ENCODE measurements around the gene NKAIN2. TPM values are rescaled to one million over a fixed set of nuclear protein-coding genes. Genes with fewer than 3 reads are reported as not detected.
"Not testable (repeated sequence)": the region's sequence is repeated elsewhere in the genome, so short reads cannot be mapped to it uniquely, and the experiment has no call there.

Gene NKAIN2
- total RNA-seq, 1 experiment from 2014 or later = 2.7 TPM

DNA sequence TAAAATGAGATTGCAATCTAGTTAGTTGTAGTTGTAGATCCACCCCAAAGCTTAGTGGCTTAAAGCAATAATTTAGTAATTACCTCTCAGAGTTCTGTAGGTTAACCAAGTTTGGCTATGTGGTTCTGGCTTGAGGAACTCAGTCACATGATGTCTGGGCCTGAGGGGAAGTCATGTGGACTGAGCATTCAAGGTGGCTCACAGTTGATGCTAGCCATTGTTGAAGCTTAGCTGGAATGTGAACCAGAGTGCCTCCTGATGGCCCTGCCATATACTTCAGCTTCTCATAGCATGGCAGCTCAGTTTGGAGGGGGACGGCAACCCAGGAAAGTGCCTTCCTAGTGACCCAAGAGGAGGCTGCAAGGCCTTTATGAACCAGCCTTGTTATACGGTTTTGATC, 895.4 kb downstream of the NKAIN2 start:
- Mint-ChIP-seq H3K27ac (ENCODE audit: low read depth, unreplicated experiment) (no peak overlapping the region), H3K27me3 (ENCODE audit: insufficient read depth, unreplicated experiment) (no peaks in the 10 kb centered on the region), H3K36me3 (ENCODE audit: insufficient read depth, unreplicated experiment) (no peaks in the 10 kb centered on the region), H3K4me3 (ENCODE audit: unreplicated experiment) (no peak overlapping the region), H3K4me1 (ENCODE audit: insufficient read depth, unreplicated experiment) (peaks cover 10% of the 10 kb centered on the region), H3K9me3 (ENCODE audit: unreplicated experiment) (no peaks in the 10 kb centered on the region)
- ChIA-PET CTCF (no interaction called here), POLR2A (interaction anchor here (0.8 kb wide), 1 partner anchor 15 kb away, joined by 3 read pairs; no protein-coding TSS in a partner anchor)
- TF ChIP-seq, protein P1, sequence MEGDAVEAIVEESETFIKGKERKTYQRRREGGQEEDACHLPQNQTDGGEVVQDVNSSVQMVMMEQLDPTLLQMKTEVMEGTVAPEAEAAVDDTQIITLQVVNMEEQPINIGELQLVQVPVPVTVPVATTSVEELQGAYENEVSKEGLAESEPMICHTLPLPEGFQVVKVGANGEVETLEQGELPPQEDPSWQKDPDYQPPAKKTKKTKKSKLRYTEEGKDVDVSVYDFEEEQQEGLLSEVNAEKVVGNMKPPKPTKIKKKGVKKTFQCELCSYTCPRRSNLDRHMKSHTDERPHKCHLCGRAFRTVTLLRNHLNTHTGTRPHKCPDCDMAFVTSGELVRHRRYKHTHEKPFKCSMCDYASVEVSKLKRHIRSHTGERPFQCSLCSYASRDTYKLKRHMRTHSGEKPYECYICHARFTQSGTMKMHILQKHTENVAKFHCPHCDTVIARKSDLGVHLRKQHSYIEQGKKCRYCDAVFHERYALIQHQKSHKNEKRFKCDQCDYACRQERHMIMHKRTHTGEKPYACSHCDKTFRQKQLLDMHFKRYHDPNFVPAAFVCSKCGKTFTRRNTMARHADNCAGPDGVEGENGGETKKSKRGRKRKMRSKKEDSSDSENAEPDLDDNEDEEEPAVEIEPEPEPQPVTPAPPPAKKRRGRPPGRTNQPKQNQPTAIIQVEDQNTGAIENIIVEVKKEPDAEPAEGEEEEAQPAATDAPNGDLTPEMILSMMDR (IDR thresholded peaks at IDR 0.05; ENCODE audit: unreplicated experiment) = no peak
- DNase-seq (ENCODE audit: unreplicated experiment) = no peak
- intact Hi-C loops (cut with micrococcal nuclease) = no loop called here
- no TSS peak for BruUV-seq (replicated peaks)

DNA sequence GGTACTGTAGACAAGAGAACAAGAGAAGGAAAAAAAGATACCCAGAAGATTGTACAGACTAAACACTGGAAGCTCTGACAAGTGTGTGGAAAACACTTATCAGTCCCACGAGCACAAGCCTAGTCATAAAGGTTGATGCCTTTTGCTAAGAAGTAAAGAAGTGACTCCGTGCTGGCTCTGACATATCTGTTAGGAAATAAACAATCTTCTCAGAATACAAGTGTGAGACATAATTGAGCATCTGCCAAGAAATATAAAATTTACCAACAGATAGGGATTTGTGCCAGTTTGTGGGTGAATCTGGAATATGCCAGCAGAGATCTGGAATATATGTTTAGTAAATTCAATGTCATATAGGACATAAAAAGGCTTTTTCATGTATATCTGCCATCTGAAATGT, 899.9 kb downstream of the NKAIN2 start:
- Mint-ChIP-seq H3K4me3 (ENCODE audit: unreplicated experiment) (no peak overlapping the region), H3K9me3 (ENCODE audit: unreplicated experiment) (no peaks in the 10 kb centered on the region), H3K27ac (ENCODE audit: low read depth, unreplicated experiment) (peak overlapping the region; percentile 51), H3K27me3 (ENCODE audit: insufficient read depth, unreplicated experiment) (no peaks in the 10 kb centered on the region), H3K4me1 (ENCODE audit: insufficient read depth, unreplicated experiment) (peaks cover 10% of the 10 kb centered on the region), H3K36me3 (ENCODE audit: insufficient read depth, unreplicated experiment) (no peaks in the 10 kb centered on the region)
- DNase-seq (ENCODE audit: unreplicated experiment) = peak; percentile 53
- CTCF ChIA-PET = no interaction called here
- TF ChIP-seq, protein P1 (IDR thresholded peaks at IDR 0.05; ENCODE audit: unreplicated experiment) = no peak
- intact Hi-C loops (cut with micrococcal nuclease) = no loop called here
- no TSS peak for BruUV-seq (replicated peaks)
- POLR2A ChIA-PET = no interaction called here

DNA sequence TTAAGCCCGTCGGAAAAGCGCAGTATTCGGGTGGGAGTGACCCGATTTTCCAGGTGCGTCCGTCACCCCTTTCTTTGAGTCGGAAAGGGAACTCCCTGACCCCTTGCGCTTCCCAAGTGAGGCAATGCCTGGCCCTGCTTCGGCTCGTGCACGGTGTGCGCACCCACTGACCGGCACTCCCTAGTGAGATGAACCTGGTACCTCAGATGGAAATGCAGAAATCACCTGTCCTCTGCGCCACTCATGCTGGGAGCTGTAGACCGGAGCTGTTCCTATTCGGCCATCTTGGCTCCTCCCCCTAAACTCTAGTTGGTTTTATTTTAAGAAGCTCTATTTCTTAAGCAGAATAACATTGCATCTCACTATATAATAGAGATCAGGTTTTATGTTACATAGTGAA, 908.9 kb downstream of the NKAIN2 start:
- H3K4me1 Mint-ChIP-seq (ENCODE audit: insufficient read depth, unreplicated experiment); H3K4me3 Mint-ChIP-seq (ENCODE audit: unreplicated experiment); intact Hi-C loops (cut with micrococcal nuclease); DNase-seq (ENCODE audit: unreplicated experiment); H3K36me3 Mint-ChIP-seq (ENCODE audit: insufficient read depth, unreplicated experiment); POLR2A ChIA-PET; BruUV-seq (replicated peaks); H3K9me3 Mint-ChIP-seq (ENCODE audit: unreplicated experiment); H3K27ac Mint-ChIP-seq (ENCODE audit: low read depth, unreplicated experiment); H3K27me3 Mint-ChIP-seq (ENCODE audit: insufficient read depth, unreplicated experiment): not testable (repeated sequence)
- CTCF ChIA-PET = interaction anchor here (0.5 kb wide), 1 partner anchor 1945 kb away, joined by 3 read pairs; no protein-coding TSS in a partner anchor

DNA sequence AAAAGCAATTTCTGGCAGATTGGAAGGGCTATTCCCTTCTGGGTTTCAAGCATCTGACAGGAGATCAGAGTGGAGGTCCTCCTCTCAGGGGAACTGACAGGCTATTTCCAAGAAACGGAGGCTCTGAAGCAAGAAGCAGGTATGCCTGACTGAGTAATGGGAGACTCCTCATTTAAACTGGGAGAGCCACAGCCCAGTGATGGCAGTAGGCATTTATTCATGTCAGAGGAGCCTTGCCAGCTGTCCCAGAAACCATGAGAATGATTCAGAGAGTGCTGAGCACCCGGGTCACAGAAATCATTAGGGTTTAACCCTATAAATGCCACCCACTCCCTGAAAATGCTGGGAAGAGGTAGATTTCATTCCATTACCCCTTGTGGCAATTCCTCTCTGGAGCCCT, 911.1 kb downstream of the NKAIN2 start:
- Mint-ChIP-seq H3K27me3 (ENCODE audit: insufficient read depth, unreplicated experiment) (no peaks in the 10 kb centered on the region), H3K4me3 (ENCODE audit: unreplicated experiment) (no peak overlapping the region), H3K9me3 (ENCODE audit: unreplicated experiment) (no peaks in the 10 kb centered on the region), H3K36me3 (ENCODE audit: insufficient read depth, unreplicated experiment) (no peaks in the 10 kb centered on the region), H3K4me1 (ENCODE audit: insufficient read depth, unreplicated experiment) (peaks cover 6% of the 10 kb centered on the region), H3K27ac (ENCODE audit: low read depth, unreplicated experiment) (no peak overlapping the region)
- POLR2A ChIA-PET = no interaction called here
- no TSS peak for BruUV-seq (replicated peaks)
- intact Hi-C loops (cut with micrococcal nuclease) = no loop called here
- CTCF ChIA-PET = interaction anchor here (0.7 kb wide), 1 partner anchor 23 kb away, joined by 3 read pairs; no protein-coding TSS in a partner anchor
- TF ChIP-seq, protein P1 (IDR thresholded peaks at IDR 0.05; ENCODE audit: unreplicated experiment) = no peak
- peak; percentile 0 for DNase-seq (ENCODE audit: unreplicated experiment)

DNA sequence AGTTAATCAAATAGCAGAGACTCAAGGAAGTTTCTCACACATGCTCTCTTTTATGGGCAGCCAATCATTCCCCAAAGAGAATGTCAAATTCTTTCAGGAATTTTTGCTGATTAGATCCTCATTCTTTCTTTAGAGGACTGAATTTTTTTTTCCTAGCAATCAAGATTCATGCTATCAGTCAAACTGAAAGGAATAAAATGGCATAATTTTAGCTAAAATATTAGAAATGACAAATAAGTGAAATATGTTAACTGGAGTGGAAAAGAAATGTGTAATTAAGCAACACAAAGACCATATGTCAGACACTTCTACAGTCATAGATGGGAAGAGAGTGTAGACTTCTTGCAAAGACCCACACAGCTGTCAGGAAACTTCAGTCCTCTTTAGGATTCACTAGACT, 916.2 kb downstream of the NKAIN2 start:
- TF ChIP-seq, protein P1 (IDR thresholded peaks at IDR 0.05; ENCODE audit: unreplicated experiment) = no peak
- CTCF ChIA-PET = no interaction called here
- no peaks in the 10 kb centered on the region for H3K9me3 Mint-ChIP-seq (ENCODE audit: unreplicated experiment)

More for the DNA sequence above, 916.2 kb downstream of the NKAIN2 start:
- intact Hi-C loops (cut with micrococcal nuclease) = no loop called here
- H3K4me1 Mint-ChIP-seq (ENCODE audit: insufficient read depth, unreplicated experiment) = peaks cover 6% of the 10 kb centered on the region
- DNase-seq (ENCODE audit: unreplicated experiment) = no peak
- BruUV-seq (replicated peaks) = no TSS peak
- H3K27me3 Mint-ChIP-seq (ENCODE audit: insufficient read depth, unreplicated experiment) = no peaks in the 10 kb centered on the region
- no peaks in the 10 kb centered on the region for H3K36me3 Mint-ChIP-seq (ENCODE audit: insufficient read depth, unreplicated experiment)
- H3K4me3 Mint-ChIP-seq (ENCODE audit: unreplicated experiment) = no peak overlapping the region
- no peak overlapping the region for H3K27ac Mint-ChIP-seq (ENCODE audit: low read depth, unreplicated experiment)
- POLR2A ChIA-PET = interaction anchor here (1.1 kb wide), 1 partner anchor 13 kb away, joined by 3 read pairs; no protein-coding TSS in a partner anchor
